ENCODE data around the gene STPG1.

Gene STPG1

GRCh38 chr1:24386241-24386640 lies 27.3 kb downstream of the STPG1 start:
- POLR2A ChIA-PET, result no interaction called here
- H3K36me3 ChIP-seq (ENCODE audit: control insufficient read depth in 2 of 2, insufficient read depth in 1 of 2, low read length in 2 of 2), result peaks cover 5 to 75% of the 10 kb centered on the region in 2 experiments; a peak in 2 of 3 replicates
- H3K4me1 ChIP-seq (ENCODE audit: control insufficient read depth, insufficient read depth, low read length), result no peaks in the 10 kb centered on the region
- CTCF ChIA-PET, result interaction anchor here (0.6 to 11.1 kb wide), 12 partner anchors 13 to 463 kb away, joined by 3 to 175 read pairs (median 4); no protein-coding TSS in a partner anchor
- no peaks in the 10 kb centered on the region for H3K9me3 ChIP-seq (ENCODE audit: control insufficient read depth, insufficient read depth, low read depth, low read length)
- TF ChIP-seq ZNF792 (tag by site-specific recombination; IDR thresholded peaks at IDR 0.05) (no peak), GLI2 (tag by site-specific recombination; IDR thresholded peaks at IDR 0.05; ENCODE audit: borderline replicate concordance, low read depth) (no peak), ZFHX2 (tag by site-specific recombination; conservative IDR thresholded peaks at IDR 0.05) (peak; percentile 31; the same call in 1 of the 2 replicates)
- no peak overlapping the region for H3K4me3 ChIP-seq (ENCODE audit: low read depth, low read length)
- no peak overlapping the region for H3K27ac ChIP-seq (ENCODE audit: extremely low read depth, low read depth, low read length)

GRCh38 chr1:24385160-24385940 lies 28.2 kb downstream of the STPG1 start:
- POLR2A ChIA-PET, result interaction anchor here (0.6 kb wide), 1 partner anchor 378 kb away, joined by 5 read pairs; no protein-coding TSS in a partner anchor
- Histone ChIP-seq H3K27ac (ENCODE audit: extremely low read depth, low read depth, low read length) (no peak overlapping the region), H3K9me3 (ENCODE audit: control insufficient read depth, insufficient read depth, low read depth, low read length) (no peaks in the 10 kb centered on the region), H3K36me3 (ENCODE audit: control insufficient read depth in 2 of 2, insufficient read depth in 1 of 2, low read length in 2 of 2) (peaks cover 0 to 74% of the 10 kb centered on the region in 2 experiments; a peak in 2 of 3 replicates), H3K4me1 (ENCODE audit: control insufficient read depth, insufficient read depth, low read length) (no peaks in the 10 kb centered on the region), H3K4me3 (ENCODE audit: low read depth, low read length) (no peak overlapping the region)
- TF ChIP-seq CTCF (tag by site-specific recombination; IDR thresholded peaks at IDR 0.05) (peak; percentile 50), PRDM1 (tag by site-specific recombination; IDR thresholded peaks at IDR 0.05) (no peak), ZNF423 (tag by site-specific recombination; IDR thresholded peaks at IDR 0.05) (no peak), ZNF664 (tag by site-specific recombination; IDR thresholded peaks at IDR 0.05) (0 out of 2 replicates have a peak, but pooled peaks have one; percentile 43)
- CTCF ChIA-PET, result interaction anchor here (0.6 to 11.1 kb wide), 17 partner anchors 9 to 464 kb away, joined by 3 to 175 read pairs (median 4); no protein-coding TSS in a partner anchor

- CTCF ChIA-PET, result interaction anchor here (0.6 to 11.1 kb wide), 11 partner anchors 8 to 234 kb away, joined by 3 to 175 read pairs (median 4); no protein-coding TSS in a partner anchor
- H3K36me3 ChIP-seq (ENCODE audit: control insufficient read depth in 2 of 2, insufficient read depth in 1 of 2, low read length in 2 of 2), result peaks cover 0 to 73% of the 10 kb centered on the region in 2 experiments; a peak in 1 of 3 replicates
- H3K27ac ChIP-seq (ENCODE audit: extremely low read depth, low read depth, low read length), result no peak overlapping the region
- no peak overlapping the region for H3K4me3 ChIP-seq (ENCODE audit: low read depth, low read length)
- POLR2A ChIA-PET, result no interaction called here
- TF ChIP-seq OVOL3 (tag by site-specific recombination; IDR thresholded peaks at IDR 0.05) (no peak), HOXA7 (CRISPR knock-in tag; IDR thresholded peaks at IDR 0.05; ENCODE audit: borderline replicate concordance) (no peak), ZNF561 (tag by site-specific recombination; IDR thresholded peaks at IDR 0.05; ENCODE audit: borderline replicate concordance) (no peak), ZNF544 (tag by site-specific recombination; IDR thresholded peaks at IDR 0.05) (no peak), ZBTB48 (tag by site-specific recombination; IDR thresholded peaks at IDR 0.05) (no peak), PRDM1 (tag by site-specific recombination; IDR thresholded peaks at IDR 0.05) (no peak), ZNF350 (tag by site-specific recombination; IDR thresholded peaks at IDR 0.05) (no peak), ZNF664 (tag by site-specific recombination; IDR thresholded peaks at IDR 0.05) (no peak), ZNF37A (tag by site-specific recombination; IDR thresholded peaks at IDR 0.05) (no peak), ZBTB17 (tag by site-specific recombination; IDR thresholded peaks at IDR 0.05) (no peak), ZNF626 (tag by site-specific recombination; IDR thresholded peaks at IDR 0.05) (no peak), ZNF132 (tag by site-specific recombination; IDR thresholded peaks at IDR 0.05; ENCODE audit: borderline replicate concordance) (no peak), ZSCAN16 (tag by site-specific recombination; IDR thresholded peaks at IDR 0.05) (no peak), ZNF10 (tag by site-specific recombination; IDR thresholded peaks at IDR 0.05) (no peak), ZNF423 (tag by site-specific recombination; IDR thresholded peaks at IDR 0.05) (no peak), ZNF394 (tag by site-specific recombination; IDR thresholded peaks at IDR 0.05; ENCODE audit: borderline replicate concordance) (no peak), ZNF645 (tag by site-specific recombination; IDR thresholded peaks at IDR 0.05) (no peak), SETDB1 (IDR thresholded peaks at IDR 0.05; ENCODE audit: insufficient read length, low read length) (no peak), ZNF174 (tag by site-specific recombination; IDR thresholded peaks at IDR 0.05) (no peak)
- H3K4me1 ChIP-seq (ENCODE audit: control insufficient read depth, insufficient read depth, low read length), result no peaks in the 10 kb centered on the region
- no peaks in the 10 kb centered on the region for H3K9me3 ChIP-seq (ENCODE audit: control insufficient read depth, insufficient read depth, low read depth, low read length)
These were observed 29.1 kb downstream of the STPG1 start for GRCh38 chr1:24384251-24385090.

Measured in HEK293 (cell line).